CD4-positive, alpha-beta memory T cell (primary cell): ENCODE measurements around the gene DNAJB11. TPM values are rescaled to one million over a fixed set of nuclear protein-coding genes. Genes with fewer than 3 reads are reported as not detected.
"Not testable (repeated sequence)": the region's sequence is repeated elsewhere in the genome, so short reads cannot be mapped to it uniquely, and the experiment has no call there.

Experiments used
- CTCF ChIA-PET: fragments of 350-600 bp; sonication (Branson Sonifier 250); formaldehyde crosslinking; loops from one replicate; lab custom pipeline; 2021; ENCODE audit warnings: inconsistent platforms; ENCODE audit not compliant: partially characterized antibody; lab: Charles Lee
- POLR2A ChIA-PET: fragments of 350-600 bp; sonication (Branson Sonifier 250); formaldehyde crosslinking; loops from one replicate; lab custom pipeline; 2021; ENCODE audit not compliant: partially characterized antibody; lab: Charles Lee
- DNase-seq, 5 donors: peaks; one replicate each; pipeline versions ENCODE4 v3.0.0 to v3.0.0-alpha.2; 2020 to 2022; ENCODE audit warnings: mixed read lengths in 1 of 5
- H3K27ac ChIP-seq: one replicate; pipeline ENCODE4 v1.7.0; 2013; ENCODE audit warnings: low read depth, low read length
- H3K27me3 ChIP-seq: 2 replicates; pipeline ENCODE4 v1.7.0; 2013; ENCODE audit warnings: mild to moderate bottlenecking, low read length, moderate library complexity; ENCODE audit not compliant: insufficient read depth
- H3K36me3 ChIP-seq: 2 replicates; pipeline ENCODE4 v1.7.0; 2013; ENCODE audit warnings: mild to moderate bottlenecking, low read length, moderate library complexity; ENCODE audit not compliant: insufficient read depth
- H3K4me1 ChIP-seq: 2 replicates; pipeline ENCODE4 v1.7.0; 2013; ENCODE audit warnings: mild to moderate bottlenecking, low read length, moderate library complexity; ENCODE audit not compliant: insufficient read depth
- H3K4me3 ChIP-seq, 2 donors: one replicate each; pipeline ENCODE4 v1.7.0; 2013; ENCODE audit warnings: low read length in 2 of 2, mild to moderate bottlenecking in 1 of 2
- H3K9me3 ChIP-seq, 2 donors: one replicate each; pipeline ENCODE4 v1.7.0; 2013; ENCODE audit warnings: low read length in 2 of 2, control low read depth in 1 of 2; ENCODE audit not compliant: control insufficient read depth in 1 of 2
- H3K27ac Mint-ChIP-seq, 7 donors: one replicate each; pipeline ENCODE4 v1.8.0; 2020 to 2021; ENCODE audit warnings: mixed read lengths in 7 of 7, mild to moderate bottlenecking in 6 of 7, inconsistent platforms in 3 of 7, moderate library complexity in 3 of 7
- H3K27me3 Mint-ChIP-seq, 2 donors: one replicate each; pipeline ENCODE4 v1.8.0; 2020 to 2021; ENCODE audit warnings: mixed read lengths in 2 of 2
- H3K36me3 Mint-ChIP-seq, 2 donors: one replicate each; pipeline ENCODE4 v1.8.0; 2020 to 2021; ENCODE audit warnings: mixed read lengths in 2 of 2, inconsistent platforms in 1 of 2, mild to moderate bottlenecking in 1 of 2
- H3K4me1 Mint-ChIP-seq, 4 donors: one replicate each; pipeline ENCODE4 v1.8.0; 2020 to 2021; ENCODE audit warnings: mixed read lengths in 4 of 4, mild to moderate bottlenecking in 1 of 4
- H3K4me3 Mint-ChIP-seq, 8 donors: one replicate each; pipeline ENCODE4 v1.8.0; 2020 to 2021; ENCODE audit warnings: mixed read lengths in 8 of 8, mild to moderate bottlenecking in 7 of 8, moderate library complexity in 6 of 8, inconsistent platforms in 3 of 8
- H3K9me3 Mint-ChIP-seq, 8 donors: one replicate each; pipeline ENCODE4 v1.8.0; 2020 to 2021; ENCODE audit warnings: mixed read lengths in 8 of 8, mild to moderate bottlenecking in 5 of 8, inconsistent platforms in 3 of 8, moderate library complexity in 1 of 8
- intact Hi-C: fragments of 100-400 bp; cut with micrococcal nuclease; formaldehyde crosslinking; loops from one replicate; pipeline ENCODE4 v1.15.1; 2023
- polyA plus RNA-seq, 2 donors: library from polyadenylated mRNA; unstranded; fragments of 300-500 nt; fragmentation: Illumina TruSeq; gene quantifications; one replicate each; pipeline ENCODE4 v1.2.3, GENCODE V29; 2021
- total RNA-seq, 2 experiments: library from RNA; stranded (reverse); gene quantifications; one replicate each; pipeline ENCODE4 v1.2.3, GENCODE V29; 2021

Gene DNAJB11
- total and polyA plus RNA-seq, 4 experiments from 2014 or later = 34.0 to 40.0 (median 38.1) TPM

DNA sequence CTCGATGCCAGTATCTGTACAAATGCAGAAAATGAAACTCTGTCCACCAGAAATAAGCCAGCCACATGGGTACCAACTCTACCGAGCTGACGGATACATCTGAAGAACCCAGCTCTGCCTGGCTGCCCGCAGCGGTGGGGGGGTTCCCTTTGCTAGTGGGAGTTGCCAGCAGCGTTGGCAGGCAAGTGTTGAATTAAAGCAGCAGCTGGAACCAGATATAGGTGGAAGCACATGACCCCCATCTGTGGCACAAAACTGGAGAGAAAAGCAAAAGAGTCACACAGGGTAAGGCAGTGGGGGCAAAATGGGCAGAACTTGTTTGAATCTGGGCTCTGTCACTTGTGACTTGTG, 44.3 kb upstream of the DNAJB11 start:
- Histone ChIP-seq H3K4me3 (no peak overlapping the region), H3K27me3 (no peaks in the 10 kb centered on the region), H3K9me3 (no peaks in the 10 kb centered on the region), H3K36me3 (no peaks in the 10 kb centered on the region), H3K27ac (no peak overlapping the region), H3K4me1 (peaks cover 19% of the 10 kb centered on the region)
- Mint-ChIP-seq H3K4me3 (no peak overlapping the region), H3K4me1 (peaks cover 14 to 33% (median 25%) of the 10 kb centered on the region in 4 donors), H3K9me3 (no peaks in the 10 kb centered on the region), H3K27me3 (no peaks in the 10 kb centered on the region), H3K27ac (peak overlapping the region in 1 of 7 donors; percentile 5), H3K36me3 (peaks cover 0 to 15% of the 10 kb centered on the region in 2 donors)
- no peak for DNase-seq
- intact Hi-C loops = no loop called here
- CTCF ChIA-PET = interaction anchor here (1.4 kb wide), 1 partner anchor 9 kb away, joined by 7 read pairs; no protein-coding TSS in a partner anchor
- POLR2A ChIA-PET = no interaction called here

DNA sequence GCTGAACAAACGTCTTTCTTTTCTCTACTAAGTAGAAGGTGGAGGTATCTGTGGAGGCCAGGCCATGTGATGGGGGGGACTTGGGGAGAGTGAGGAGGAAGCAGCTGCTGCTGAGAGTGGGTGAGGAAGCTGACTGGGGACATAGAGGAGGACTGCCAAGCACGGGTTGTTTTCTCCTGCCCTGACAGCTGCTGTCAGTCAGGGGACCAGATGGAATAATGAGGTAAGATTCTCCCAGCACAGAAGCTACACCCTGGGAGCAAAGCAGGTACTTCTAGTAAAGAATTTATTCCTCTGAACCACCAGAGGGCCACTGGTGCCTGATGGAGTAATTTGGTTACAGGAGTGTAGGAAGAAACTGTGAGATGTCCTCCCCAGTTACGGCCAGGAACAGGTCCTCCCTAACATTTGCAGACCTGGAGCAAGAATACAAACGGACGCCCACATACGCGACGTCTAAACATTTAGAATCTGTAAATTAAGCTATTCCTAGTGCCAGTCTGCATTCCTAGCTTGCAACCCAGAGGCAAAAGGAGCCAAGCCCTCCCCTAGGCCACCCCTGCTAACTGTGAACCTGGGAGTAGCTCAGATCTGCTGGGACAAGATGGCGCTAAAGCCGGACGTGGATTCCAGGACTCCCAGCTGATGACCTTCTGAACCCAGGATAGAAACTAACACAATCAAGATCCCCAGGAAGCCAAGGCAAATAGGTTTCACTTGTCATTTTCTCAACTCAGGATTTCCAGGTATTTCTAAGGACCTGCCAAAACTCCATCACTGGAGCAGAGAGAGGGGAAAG, 41.1 kb upstream of the DNAJB11 start:
- Histone ChIP-seq H3K9me3 (no peaks in the 10 kb centered on the region), H3K4me1 (peaks cover 33% of the 10 kb centered on the region), H3K27me3 (no peaks in the 10 kb centered on the region), H3K27ac (no peak overlapping the region), H3K36me3 (no peaks in the 10 kb centered on the region), H3K4me3 (no peak overlapping the region)
- Mint-ChIP-seq H3K4me3 (peak overlapping the region in 1 of 8 donors; percentile 29), H3K27ac (peak overlapping the region in 3 of 7 donors; percentile 5 to 26 (median 7)), H3K4me1 (peaks cover 14 to 45% (median 31%) of the 10 kb centered on the region in 4 donors), H3K36me3 (peaks cover 0 to 11% of the 10 kb centered on the region in 2 donors), H3K27me3 (no peaks in the 10 kb centered on the region), H3K9me3 (no peaks in the 10 kb centered on the region)
- no peak for DNase-seq
- intact Hi-C loops = no loop called here
- ChIA-PET POLR2A (interaction anchor here (0.8 to 0.9 kb wide), 2 partner anchors 11 to 13 kb away, joined by 3 to 4 read pairs; no protein-coding TSS in a partner anchor), CTCF (interaction anchor here (1.1 to 3.9 kb wide), 3 partner anchors 10 to 88 kb away, joined by 3 to 29 read pairs (median 4); no protein-coding TSS in a partner anchor)

DNA sequence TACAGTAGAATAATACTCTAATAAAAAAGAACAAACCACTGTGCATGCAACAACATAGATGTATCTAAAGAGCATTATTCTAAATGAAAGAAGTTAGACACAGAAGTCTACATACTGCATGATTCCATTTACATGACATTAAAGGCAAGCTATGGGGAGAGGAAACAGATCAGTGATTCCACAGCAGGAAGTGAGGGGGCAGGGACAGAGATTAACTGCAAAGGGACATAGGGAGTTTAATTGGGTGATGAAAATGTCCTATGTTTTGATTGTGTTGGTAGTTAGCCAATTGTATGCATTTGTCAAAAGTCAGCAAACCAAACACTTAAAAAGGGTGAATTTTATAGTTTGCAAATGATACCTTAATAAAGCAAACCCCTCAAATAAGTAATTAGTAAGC, 40.1 kb upstream of the DNAJB11 start:
- intact Hi-C loops = no loop called here
- Mint-ChIP-seq H3K36me3 (peaks cover 0 to 11% of the 10 kb centered on the region in 2 donors), H3K4me3 (no peak overlapping the region), H3K9me3 (no peaks in the 10 kb centered on the region), H3K4me1 (peaks cover 23 to 56% (median 40%) of the 10 kb centered on the region in 4 donors), H3K27ac (peak overlapping the region in 2 of 7 donors; percentile 10 to 21), H3K27me3 (no peaks in the 10 kb centered on the region)
- H3K27me3 ChIP-seq = no peaks in the 10 kb centered on the region
- H3K27ac ChIP-seq = no peak overlapping the region
- DNase-seq = no peak
- no peaks in the 10 kb centered on the region for H3K9me3 ChIP-seq
- no peak overlapping the region for H3K4me3 ChIP-seq
- H3K4me1 ChIP-seq = peaks cover 40% of the 10 kb centered on the region
- no peaks in the 10 kb centered on the region for H3K36me3 ChIP-seq
- ChIA-PET CTCF (interaction anchor here (3.9 kb wide), 1 partner anchor 9 kb away, joined by 29 read pairs; no protein-coding TSS in a partner anchor), POLR2A (no interaction called here)

DNA sequence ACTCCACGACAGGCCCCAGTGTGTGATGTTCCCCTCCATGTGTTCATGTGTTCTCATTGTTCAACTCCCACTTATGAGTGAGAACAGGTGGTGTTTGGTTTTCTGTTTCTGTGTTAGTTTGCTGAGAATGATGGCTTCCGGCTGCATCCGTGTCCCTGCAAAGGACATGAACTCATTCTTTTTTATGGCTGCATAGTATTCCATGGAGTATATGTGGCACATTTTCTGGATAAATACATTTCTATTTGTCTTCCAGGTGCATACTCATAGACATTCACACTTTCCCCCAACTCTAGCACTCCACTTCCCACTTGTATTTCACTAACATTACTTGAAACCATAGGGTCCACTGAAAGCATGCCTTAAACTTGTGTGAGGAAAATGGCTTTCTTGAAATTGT, 38.8 kb upstream of the DNAJB11 start:
- H3K4me3 Mint-ChIP-seq, H3K27me3 Mint-ChIP-seq, intact Hi-C loops, H3K9me3 Mint-ChIP-seq, H3K27ac ChIP-seq, DNase-seq, H3K36me3 ChIP-seq, H3K27me3 ChIP-seq, H3K9me3 ChIP-seq, H3K4me3 ChIP-seq: not testable (repeated sequence)
- CTCF ChIA-PET = interaction anchor here (1.6 to 12.3 kb wide), 2 partner anchors 10 to 552 kb away, joined by 5 to 185 read pairs; no protein-coding TSS in a partner anchor
- peaks cover 40% of the 10 kb centered on the region for H3K4me1 ChIP-seq
- POLR2A ChIA-PET = interaction anchor here (4.1 kb wide), 1 partner anchor 12 kb away, joined by 26 read pairs; no protein-coding TSS in a partner anchor
- peaks cover 0 to 11% of the 10 kb centered on the region in 2 donors for H3K36me3 Mint-ChIP-seq
- peaks cover 23 to 61% (median 40%) of the 10 kb centered on the region in 4 donors for H3K4me1 Mint-ChIP-seq
- H3K27ac Mint-ChIP-seq = peak overlapping the region in 2 of 7 donors; percentile 31 to 86

DNA sequence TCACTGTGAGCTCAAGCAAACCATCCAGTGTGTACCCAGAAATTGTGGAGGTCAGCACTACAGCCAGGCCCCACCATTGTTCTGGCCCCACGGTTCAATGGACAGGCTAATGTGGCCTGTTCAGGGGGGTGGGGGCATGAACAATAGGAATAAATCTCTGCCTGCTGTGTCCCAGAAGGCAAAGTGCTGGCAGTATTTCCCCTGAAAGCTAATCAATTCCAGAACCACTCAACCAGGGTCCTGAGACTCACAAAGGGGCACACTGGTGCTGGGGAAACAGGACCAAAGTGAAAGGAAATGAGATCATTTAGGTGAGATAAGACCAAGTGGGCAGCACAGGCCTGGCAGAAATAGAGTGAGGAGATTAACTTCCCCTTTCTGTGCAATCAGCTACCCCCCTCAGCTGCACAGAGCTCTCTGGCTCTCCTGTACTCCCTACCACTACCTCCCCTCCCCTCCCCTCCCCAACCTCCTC, 37.9 kb upstream of the DNAJB11 start:
- Histone ChIP-seq H3K27ac (no peak overlapping the region), H3K4me3 (no peak overlapping the region), H3K27me3 (no peaks in the 10 kb centered on the region), H3K4me1 (peaks cover 40% of the 10 kb centered on the region), H3K9me3 (no peaks in the 10 kb centered on the region), H3K36me3 (no peaks in the 10 kb centered on the region)
- H3K27me3 Mint-ChIP-seq = no peaks in the 10 kb centered on the region
- ChIA-PET POLR2A (interaction anchor here (4.1 kb wide), 1 partner anchor 13 kb away, joined by 26 read pairs; no protein-coding TSS in a partner anchor), CTCF (interaction anchor here (0.9 to 12.3 kb wide), 5 partner anchors 9 to 589 kb away, joined by 3 to 333 read pairs (median 116); partner anchors contain the start of gene AHSG)
- H3K36me3 Mint-ChIP-seq = peaks cover 0 to 8% of the 10 kb centered on the region in 2 donors
- H3K4me1 Mint-ChIP-seq = peaks cover 24 to 61% (median 42%) of the 10 kb centered on the region in 4 donors
- peak overlapping the region in 1 of 8 donors; percentile 12 for H3K4me3 Mint-ChIP-seq
- no peak for DNase-seq
- H3K27ac Mint-ChIP-seq = peak overlapping the region in 1 of 7 donors; percentile 37
- no peaks in the 10 kb centered on the region for H3K9me3 Mint-ChIP-seq
- intact Hi-C loops = no loop called here

DNA sequence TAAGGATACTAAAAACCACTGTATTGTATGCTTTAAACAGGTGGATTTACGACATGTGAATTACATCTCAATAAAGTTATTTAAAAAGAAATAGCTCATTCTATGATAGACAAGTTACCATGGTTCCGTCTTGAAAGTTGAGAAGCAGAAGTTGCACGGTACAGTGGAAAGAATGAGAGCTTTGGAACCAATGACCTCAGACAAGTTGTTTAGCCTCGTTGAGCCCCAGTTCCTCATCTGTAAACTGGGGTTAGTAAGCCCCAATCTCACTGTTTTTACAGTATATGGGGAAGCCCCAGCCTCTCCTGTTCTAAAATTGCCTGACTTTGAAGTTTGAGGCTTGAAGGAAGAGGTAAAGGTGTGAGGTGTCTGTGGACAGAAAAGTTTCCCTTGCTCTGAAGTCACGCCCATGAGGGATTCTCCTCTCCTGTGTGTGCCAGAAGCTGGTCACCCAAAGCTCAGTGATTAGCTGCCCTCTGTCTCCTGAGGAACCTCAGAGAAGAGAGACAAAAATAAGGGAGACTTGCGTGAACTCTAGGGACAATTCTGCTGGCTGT, 36.3 kb upstream of the DNAJB11 start:
- Mint-ChIP-seq H3K9me3 (no peaks in the 10 kb centered on the region), H3K4me3 (peak overlapping the region in 6 of 8 donors; percentile 16 to 78 (median 55)), H3K36me3 (peaks cover 0 to 6% of the 10 kb centered on the region in 2 donors), H3K4me1 (peaks cover 19 to 53% (median 35%) of the 10 kb centered on the region in 4 donors), H3K27me3 (no peaks in the 10 kb centered on the region), H3K27ac (peak overlapping the region; percentile 18 to 94 (median 78))
- H3K27ac ChIP-seq = no peak overlapping the region
- peak; percentile 55 to 89 (median 63) for DNase-seq
- ChIA-PET POLR2A (interaction anchor here (0.7 to 4.1 kb wide), 4 partner anchors 15 to 555 kb away, joined by 3 to 26 read pairs (median 5); no protein-coding TSS in a partner anchor), CTCF (interaction anchor here (1.4 to 12.3 kb wide), 8 partner anchors 8 to 559 kb away, joined by 3 to 333 read pairs (median 13); partner anchors contain the start of genes AHSG and CRYGS)
- intact Hi-C loops = loop anchor here (2.0 kb wide), 1 partner anchor 15 kb away; no protein-coding TSS in a partner anchor
- no peaks in the 10 kb centered on the region for H3K9me3 ChIP-seq
- no peaks in the 10 kb centered on the region for H3K27me3 ChIP-seq
- H3K4me3 ChIP-seq = no peak overlapping the region
- H3K4me1 ChIP-seq = peaks cover 38% of the 10 kb centered on the region
- H3K36me3 ChIP-seq = no peaks in the 10 kb centered on the region
